ENCODE measurements around the gene TMEM256. TPM values are rescaled to one million over a fixed set of nuclear protein-coding genes. Genes with fewer than 3 reads are reported as not detected.

TMEM256 gene
- total RNA-seq, 1 experiment from 2014 or later: 40.2 TPM

- Mint-ChIP-seq H3K36me3 (ENCODE audit: insufficient read depth, unreplicated experiment) (peaks cover 5% of the 10 kb centered on the region), H3K27ac (ENCODE audit: unreplicated experiment) (peak overlapping the region; percentile 2), H3K4me3 (ENCODE audit: unreplicated experiment) (peak overlapping the region; percentile 80), H3K27me3 (ENCODE audit: insufficient read depth, unreplicated experiment) (no peaks in the 10 kb centered on the region), H3K9me3 (ENCODE audit: unreplicated experiment) (no peaks in the 10 kb centered on the region), H3K4me1 (ENCODE audit: low read depth, unreplicated experiment) (peaks cover 7% of the 10 kb centered on the region)
- intact Hi-C loops (cut with micrococcal nuclease; ENCODE audit: unreplicated experiment): loop anchor here (1.0 kb wide), 1 partner anchor 24 kb away; the partner anchor contains the start of gene TMEM256
- peak in 1 of 2 experiments; percentile 13 for DNase-seq
- peak overlapping the region; percentile 55 for H3K4me3 ChIP-seq (ENCODE audit: low read depth, low read length)
- POLR2A ChIA-PET: interaction anchor here (0.6 to 1.3 kb wide), 2 partner anchors 23 to 130 kb away, joined by 4 to 11 read pairs; partner anchors contain the start of gene TMEM256
- BruUV-seq (replicated peaks): no TSS peak
- H3K36me3 ChIP-seq (ENCODE audit: control insufficient read depth, insufficient read depth, low read length): no peaks in the 10 kb centered on the region
- no peaks in the 10 kb centered on the region for H3K4me1 ChIP-seq
- no peaks in the 10 kb centered on the region for H3K27me3 ChIP-seq (replicated peaks; ENCODE audit: control insufficient read depth, insufficient read depth, low read length)
- no peaks in the 10 kb centered on the region for H3K9me3 ChIP-seq
- no peak for TF ChIP-seq CTCF (IDR thresholded peaks at IDR 0.05; ENCODE audit: insufficient read depth in 1 of 2, low read depth in 1 of 2, low read length in 1 of 2, severe bottlenecking in 1 of 2, unreplicated experiment in 1 of 2)
- CTCF ChIA-PET: interaction anchor here (1.7 kb wide), 1 partner anchor 24 kb away, joined by 7 read pairs; the partner anchor contains the start of gene TMEM256
Observed at GRCh38 chr17:7380321-7380720, 23.6 kb downstream of the TMEM256 start.

- Mint-ChIP-seq H3K9me3 (ENCODE audit: unreplicated experiment) (no peaks in the 10 kb centered on the region), H3K27me3 (ENCODE audit: insufficient read depth, unreplicated experiment) (no peaks in the 10 kb centered on the region), H3K36me3 (ENCODE audit: insufficient read depth, unreplicated experiment) (peaks cover 5% of the 10 kb centered on the region), H3K4me1 (ENCODE audit: low read depth, unreplicated experiment) (peaks cover 7% of the 10 kb centered on the region), H3K27ac (ENCODE audit: unreplicated experiment) (no peak overlapping the region), H3K4me3 (ENCODE audit: unreplicated experiment) (peak overlapping the region; percentile 12)
- no TSS peak for BruUV-seq (replicated peaks)
- Histone ChIP-seq H3K4me1 (no peaks in the 10 kb centered on the region), H3K4me3 (ENCODE audit: low read depth, low read length) (no peak overlapping the region), H3K27me3 (replicated peaks; ENCODE audit: control insufficient read depth, insufficient read depth, low read length) (no peaks in the 10 kb centered on the region), H3K9me3 (no peaks in the 10 kb centered on the region), H3K36me3 (ENCODE audit: control insufficient read depth, insufficient read depth, low read length) (no peaks in the 10 kb centered on the region)
- intact Hi-C loops (cut with micrococcal nuclease; ENCODE audit: unreplicated experiment): no loop called here
- no peak for DNase-seq
- TF ChIP-seq CTCF (IDR thresholded peaks at IDR 0.05; ENCODE audit: insufficient read depth in 1 of 2, low read depth in 1 of 2, low read length in 1 of 2, severe bottlenecking in 1 of 2, unreplicated experiment in 1 of 2): no peak
- POLR2A ChIA-PET: no interaction called here
- CTCF ChIA-PET: no interaction called here
Observed at GRCh38 chr17:7379134-7379533, 24.8 kb downstream of the TMEM256 start.

GRCh38 chr17:7374353-7374752, 29.5 kb downstream of the TMEM256 start:
- no peaks in the 10 kb centered on the region for H3K4me1 ChIP-seq
- Mint-ChIP-seq H3K4me3 (ENCODE audit: unreplicated experiment) (no peak overlapping the region), H3K9me3 (ENCODE audit: unreplicated experiment) (no peaks in the 10 kb centered on the region), H3K4me1 (ENCODE audit: low read depth, unreplicated experiment) (no peaks in the 10 kb centered on the region), H3K27me3 (ENCODE audit: insufficient read depth, unreplicated experiment) (no peaks in the 10 kb centered on the region), H3K36me3 (ENCODE audit: insufficient read depth, unreplicated experiment) (no peaks in the 10 kb centered on the region), H3K27ac (ENCODE audit: unreplicated experiment) (no peak overlapping the region)
- intact Hi-C loops (cut with micrococcal nuclease; ENCODE audit: unreplicated experiment): no loop called here
- DNase-seq: no peak
- no peak for TF ChIP-seq CTCF (IDR thresholded peaks at IDR 0.05; ENCODE audit: insufficient read depth in 1 of 2, low read depth in 1 of 2, low read length in 1 of 2, severe bottlenecking in 1 of 2, unreplicated experiment in 1 of 2)
- no peaks in the 10 kb centered on the region for H3K9me3 ChIP-seq
- no peaks in the 10 kb centered on the region for H3K36me3 ChIP-seq (ENCODE audit: control insufficient read depth, insufficient read depth, low read length)
- H3K4me3 ChIP-seq (ENCODE audit: low read depth, low read length): no peak overlapping the region
- POLR2A ChIA-PET: no interaction called here
- BruUV-seq (replicated peaks): no TSS peak
- CTCF ChIA-PET: no interaction called here
- no peaks in the 10 kb centered on the region for H3K27me3 ChIP-seq (replicated peaks; ENCODE audit: control insufficient read depth, insufficient read depth, low read length)

Measured in Caco-2 (cell line).